Transverse colon (tissue), 4 donors: ENCODE results near the gene MARCHF9.
A peak's percentile ranks its signal among the peaks of the same experiment; 100 is the strongest.

Experiments
- CTCF ChIP-seq, 5 experiments: fragments of 200-600 bp in 3 of 5; fragments of 450-650 bp in 2 of 5; sonication (generic) in 3 of 5; IDR thresholded peaks; 1 replicate in 2 of 5; 2 replicates in 3 of 5; pipeline ENCODE4 v1.5.1; 2016 to 2017; ENCODE audit warnings: antibody characterized with exemption in 5 of 5, inconsistent platforms in 3 of 5, mild to moderate bottlenecking in 2 of 5, moderate library complexity in 1 of 5
- POLR2AphosphoS5 ChIP-seq, 3 donors: sonication (generic); formaldehyde crosslinking; IDR thresholded peaks; one replicate each; pipeline ENCODE4 v1.6.1; 2016; ENCODE audit warnings: antibody characterized with exemption in 3 of 3

- peak in 1 of 5 experiments; percentile 21 for TF ChIP-seq CTCF (IDR thresholded peaks at IDR 0.05)
- peak; percentile 33 to 68 (median 58) for TF ChIP-seq POLR2AphosphoS5 (IDR thresholded peaks at IDR 0.05)
Observed at GRCh38 chr12:57744777-57745484, 10.0 kb upstream of the MARCHF9 start, which contains the start of gene TSPAN31.
